CD4-positive, alpha-beta T cell treated with Interleukin-21 for 1 hour (primary cell): ENCODE results near the gene LIAS.
"Not testable (repeated sequence)": the region's sequence is repeated elsewhere in the genome, so short reads cannot be mapped to it uniquely, and the experiment has no call there.

Experiments
- DNase-seq: peaks from one replicate; pipeline ENCODE4 v3.0.0-alpha.2; 2020

LIAS gene

DNA sequence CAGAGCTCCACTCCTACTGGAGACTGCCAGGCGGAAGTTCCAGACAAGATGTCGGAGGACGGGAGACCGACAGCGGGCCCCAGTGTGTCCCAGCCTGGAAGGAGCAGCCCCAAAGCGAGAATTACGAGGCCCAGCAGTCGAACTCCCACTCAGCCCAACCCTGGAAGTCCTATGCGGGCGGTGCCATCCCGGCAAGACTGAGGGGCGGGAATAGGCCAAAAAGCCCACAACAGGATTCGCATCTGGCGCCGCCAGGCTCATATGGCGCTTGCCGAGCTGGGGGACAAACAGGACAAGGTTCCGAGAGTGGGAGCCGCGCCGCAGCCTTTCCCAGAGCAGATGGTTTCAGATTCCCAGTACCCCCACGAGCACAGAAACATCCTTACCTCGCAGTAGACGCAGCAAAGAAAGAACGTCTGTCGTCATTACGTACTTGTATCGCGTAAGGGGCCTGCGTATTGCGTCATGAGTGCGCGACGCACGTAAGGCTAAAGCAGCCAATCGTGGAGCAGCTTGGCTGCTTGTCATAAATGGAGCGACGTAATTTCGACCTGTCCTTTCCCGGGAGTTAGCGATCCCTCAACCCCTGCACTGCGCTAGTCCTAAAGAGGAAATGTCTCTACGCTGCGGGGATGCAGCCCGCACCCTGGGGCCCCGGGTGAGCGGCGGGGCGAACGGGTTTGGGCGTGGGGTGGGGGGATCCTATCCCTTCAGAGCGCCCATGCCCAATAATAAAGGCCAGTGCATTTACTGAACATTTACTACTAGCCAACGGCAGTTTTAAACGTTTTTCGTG, at the start of gene LIAS, which contains the start of gene RPL9:
LIAS (plus strand) TSS at position 552 of the 796 bp plus-strand sequence; CDS start at position 614, 62 bp downstream.
RPL9 (minus strand) TSS at position 418 of the 796 bp plus-strand sequence. CDS start 483 bp downstream, outside the sequence.
- peak; percentile 96 for DNase-seq

DNA sequence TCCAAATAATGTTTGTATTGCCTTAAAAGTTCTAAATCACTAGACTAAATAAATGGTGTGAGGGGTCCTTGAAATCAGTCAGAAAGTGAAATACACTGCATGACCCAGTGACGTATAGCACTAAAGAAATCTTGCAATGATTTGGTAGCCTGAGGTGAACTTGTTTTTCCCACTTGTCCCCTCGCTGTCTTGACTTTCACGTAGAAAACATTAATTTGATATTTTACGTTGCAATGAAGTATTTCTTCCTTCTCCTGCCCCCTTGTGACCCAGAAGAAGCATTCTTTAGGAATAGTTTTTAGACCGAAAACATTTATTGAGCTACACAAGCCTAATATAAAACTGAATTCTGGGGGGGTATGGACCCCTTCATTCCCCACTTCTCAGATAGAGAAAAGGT, 48.4 kb upstream of the LIAS start:
- DNase-seq, result peak; percentile 3

DNA sequence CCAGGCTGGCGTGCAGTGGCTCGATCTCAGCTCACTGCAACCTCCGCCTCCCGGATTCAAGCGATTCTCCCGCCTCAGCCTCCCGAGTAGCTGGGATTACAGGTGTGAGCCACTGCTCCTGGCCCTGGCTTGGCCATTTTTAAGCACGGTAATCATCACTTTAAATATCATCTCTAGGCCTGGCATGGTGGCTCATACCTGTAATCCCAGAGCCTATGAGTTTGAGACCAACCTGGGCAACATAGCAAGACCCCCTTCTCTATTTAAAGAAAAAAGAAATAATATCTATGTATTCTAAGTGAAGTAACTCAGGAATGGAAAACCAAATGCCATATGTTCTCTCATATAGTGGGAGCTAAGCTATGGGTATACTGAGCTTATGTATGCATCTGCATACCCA, 47.3 kb upstream of the LIAS start:
- DNase-seq, result not testable (repeated sequence)

DNA sequence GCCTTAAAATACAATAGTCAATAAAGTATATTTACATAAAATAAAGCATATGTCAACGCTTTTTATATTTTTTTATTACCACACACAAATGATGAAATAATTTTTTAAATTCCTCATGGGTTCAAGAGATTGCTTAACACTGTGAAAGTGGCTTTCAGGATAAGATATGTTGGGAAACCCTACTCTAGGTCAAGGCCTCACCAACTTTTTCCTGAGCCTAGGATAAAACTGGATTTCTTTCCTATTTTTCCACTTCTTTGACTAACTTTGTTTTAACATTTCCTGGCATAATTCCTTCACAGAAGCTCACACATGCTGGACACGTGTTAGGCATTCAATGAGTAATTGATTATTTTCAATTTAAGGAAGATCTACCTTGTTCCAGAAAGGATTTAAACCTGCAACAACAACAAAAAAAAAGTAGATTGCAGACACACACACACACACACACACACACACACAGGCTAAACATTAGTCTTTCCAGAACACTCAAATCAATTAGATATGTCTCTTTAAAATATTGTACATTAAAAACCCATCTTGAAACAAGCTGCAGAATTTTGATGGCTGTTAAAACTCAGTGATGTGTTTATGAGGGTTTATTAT, 43.1 kb upstream of the LIAS start:
- no peak for DNase-seq

DNA sequence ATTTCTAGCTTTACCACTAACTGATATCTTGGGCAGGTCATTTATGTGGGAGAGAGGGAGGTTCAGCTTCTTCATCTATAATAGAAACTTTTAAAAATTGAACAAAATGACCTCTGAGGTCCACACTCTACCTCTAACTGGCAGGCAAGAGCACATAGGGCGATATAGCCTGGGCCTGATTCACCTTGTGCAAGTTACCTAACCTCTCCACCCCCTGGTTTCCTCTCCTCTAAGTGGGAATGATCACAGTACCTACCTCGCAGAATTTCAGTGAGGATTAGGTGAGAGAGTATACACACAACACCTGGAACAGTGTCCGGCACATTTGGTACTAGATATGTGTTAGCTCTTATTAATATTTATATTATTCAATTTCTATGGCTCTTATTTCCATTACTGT, 36.6 kb upstream of the LIAS start:
- no peak for DNase-seq

DNA sequence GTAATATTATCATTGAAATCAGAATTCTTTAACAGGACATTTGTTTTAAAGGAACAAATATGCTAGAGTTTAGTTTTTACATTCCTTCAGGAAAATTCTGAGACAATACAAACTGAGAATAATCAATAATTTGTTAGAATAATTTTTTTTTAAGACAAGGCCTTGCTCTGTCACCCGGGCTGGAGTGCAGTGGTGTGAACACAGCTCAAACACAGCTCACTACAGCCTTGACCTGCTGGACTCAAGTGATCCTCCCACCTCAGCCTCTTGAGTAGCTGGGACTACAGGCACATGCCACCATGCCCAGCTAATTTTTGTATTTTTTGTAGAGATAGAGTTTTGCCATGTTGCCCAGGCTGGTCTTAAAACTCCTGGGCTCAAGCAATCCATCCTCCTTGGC, 33.6 kb upstream of the LIAS start:
- not testable (repeated sequence) for DNase-seq

DNA sequence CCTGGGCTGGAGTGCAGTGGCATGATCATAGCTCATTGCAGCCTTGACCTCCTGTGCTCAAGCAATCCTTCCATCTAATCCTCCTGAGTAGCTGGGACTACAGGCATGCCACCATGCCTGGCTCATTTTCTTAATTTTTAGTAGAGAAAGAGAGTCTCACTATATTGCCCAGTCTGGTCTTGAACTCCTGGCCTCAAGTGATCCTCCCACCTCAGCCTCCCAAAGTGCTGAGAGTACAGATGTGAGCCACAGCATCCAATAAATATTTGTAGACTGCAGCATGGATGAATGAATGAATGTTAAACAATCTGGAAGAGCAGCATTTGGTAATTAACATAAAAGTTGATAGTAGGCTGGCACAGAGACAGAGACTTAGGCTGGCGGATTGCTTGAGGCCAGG, 32.1 kb upstream of the LIAS start:
- DNase-seq, result no peak

DNA sequence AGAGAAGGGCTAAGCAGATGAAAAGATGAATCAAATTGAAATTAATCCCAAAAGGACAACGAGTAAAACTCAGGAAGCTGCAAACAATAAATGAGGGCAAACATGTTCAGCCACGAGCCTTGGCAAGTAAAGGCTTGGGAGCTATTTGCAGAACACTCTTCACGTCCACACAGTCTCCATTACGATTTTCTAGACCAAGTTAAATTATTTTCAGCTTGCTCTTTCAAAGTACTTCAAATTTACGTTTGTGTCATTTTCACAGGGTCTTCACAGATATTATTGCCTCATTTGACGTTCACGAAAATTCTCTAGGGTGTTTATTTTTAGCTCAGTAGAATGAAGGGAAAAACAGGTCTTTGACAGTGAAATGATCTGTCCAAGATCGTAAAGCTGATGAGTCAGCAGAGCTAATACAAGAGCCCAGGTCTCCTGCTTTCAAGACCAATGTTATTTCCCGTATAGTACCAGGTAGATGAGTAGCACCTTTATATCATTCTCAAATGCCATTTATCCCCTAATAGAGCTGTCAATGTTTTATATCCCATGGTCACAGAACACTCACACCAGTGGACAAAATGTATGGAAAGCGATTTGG, 31.2 kb upstream of the LIAS start:
- no peak for DNase-seq

DNA sequence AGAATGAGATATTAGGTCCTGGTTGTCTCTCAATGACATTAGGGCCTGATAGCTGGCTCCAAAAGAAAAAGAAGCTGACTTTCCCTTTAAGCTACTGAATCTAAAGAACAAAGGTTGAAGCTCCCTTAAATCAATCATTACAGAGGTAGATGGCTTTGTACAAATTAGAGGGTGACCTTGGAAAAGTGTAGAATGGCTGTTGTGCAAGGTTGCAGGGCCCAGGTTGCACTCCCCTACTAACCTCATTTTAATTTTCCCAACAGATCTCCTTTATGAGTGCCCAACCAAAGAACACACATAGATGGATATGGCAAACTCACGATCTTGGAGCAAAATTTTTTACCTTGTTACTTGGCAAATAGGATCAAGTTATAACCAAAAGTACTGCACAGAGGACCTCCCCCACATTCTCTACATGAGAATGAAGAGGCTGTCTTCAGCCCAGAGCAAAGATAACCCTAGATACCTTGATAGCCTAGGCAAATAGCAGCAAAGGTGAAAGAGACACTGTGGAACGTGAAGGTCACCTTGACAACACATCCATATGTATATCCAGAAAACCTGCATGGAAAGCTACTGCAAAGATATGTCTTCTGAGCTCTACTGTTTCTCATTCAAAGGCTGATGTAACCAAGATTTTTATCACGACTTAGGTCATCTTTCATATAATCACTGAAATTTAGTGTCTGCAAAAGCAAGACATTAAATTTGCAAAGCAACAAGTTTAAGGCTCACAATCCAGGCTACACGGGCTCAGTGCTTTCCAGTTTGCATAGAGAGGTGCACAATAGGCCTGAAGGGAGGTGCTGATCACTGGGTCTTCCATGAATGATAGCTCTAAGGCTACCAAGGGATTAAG, 29.2 kb upstream of the LIAS start:
- no peak for DNase-seq

DNA sequence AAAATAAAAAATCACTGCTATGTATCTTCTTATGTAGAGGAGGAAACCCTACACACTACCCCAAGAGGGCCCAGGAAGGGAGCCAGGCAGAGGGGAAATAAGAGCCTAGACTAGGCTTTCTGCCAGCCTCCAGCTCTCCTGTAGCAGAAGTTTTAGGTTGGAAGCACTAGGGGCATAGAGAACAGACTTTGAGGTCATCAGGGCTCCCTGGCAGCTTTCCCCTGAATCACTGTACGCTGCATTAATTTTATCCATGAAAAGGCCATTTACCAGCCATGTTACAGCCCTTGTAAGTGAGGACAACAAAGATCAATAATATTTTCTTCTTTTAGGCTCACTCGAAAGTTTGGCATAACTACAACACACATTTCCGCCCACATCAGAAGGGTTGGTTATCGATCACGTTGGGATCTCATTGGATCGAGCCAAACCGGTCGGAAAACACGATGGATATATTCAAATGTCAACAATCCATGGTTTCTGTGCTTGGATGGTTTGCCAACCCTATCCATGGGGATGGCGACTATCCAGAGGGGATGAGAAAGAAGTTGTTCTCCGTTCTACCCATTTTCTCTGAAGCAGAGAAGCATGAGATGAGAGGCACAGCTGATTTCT, 24.9 kb upstream of the LIAS start:
- DNase-seq, result no peak

DNA sequence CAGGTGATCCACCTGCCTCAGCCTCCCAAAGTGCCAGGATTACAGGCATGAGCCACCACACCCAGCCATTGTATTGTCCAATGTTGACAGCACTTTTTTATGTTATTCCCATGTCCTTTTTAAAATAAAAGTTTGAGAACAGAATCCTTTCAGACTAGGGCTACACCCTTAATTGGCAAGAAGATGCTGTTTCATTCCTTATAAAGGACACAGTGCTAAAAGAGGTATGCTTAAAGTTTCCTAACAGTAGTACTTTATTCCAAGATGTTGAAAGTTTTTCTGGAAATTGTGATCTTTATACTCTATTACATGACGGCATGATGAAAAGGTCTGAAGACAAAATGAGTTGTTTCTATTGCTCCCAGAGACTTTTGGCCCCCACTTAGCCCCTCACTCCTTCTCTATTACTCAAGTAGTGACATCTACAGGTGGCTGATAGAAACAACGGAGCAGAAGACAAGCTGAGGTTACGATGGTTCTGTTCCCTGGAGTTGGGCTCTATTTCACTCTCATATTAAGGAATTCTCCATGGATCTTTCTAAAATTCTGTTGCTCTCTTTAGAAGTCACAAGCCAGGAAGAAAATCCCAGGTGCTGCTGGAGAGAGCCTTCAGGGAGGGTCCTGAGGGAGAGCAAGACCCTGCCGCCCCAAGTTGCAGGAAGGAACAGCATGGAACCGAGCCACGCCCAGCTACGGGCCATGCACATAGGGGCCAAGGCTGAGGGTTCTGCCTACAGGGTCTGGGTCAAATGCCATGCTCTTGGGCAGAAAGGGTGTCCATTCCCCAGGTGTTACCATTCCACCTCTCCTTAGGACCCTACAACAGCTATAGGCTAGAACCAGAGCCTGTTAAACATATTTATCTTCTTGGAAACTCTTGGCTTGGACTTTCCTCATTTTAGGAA, 22.9 kb upstream of the LIAS start:
- no peak for DNase-seq

DNA sequence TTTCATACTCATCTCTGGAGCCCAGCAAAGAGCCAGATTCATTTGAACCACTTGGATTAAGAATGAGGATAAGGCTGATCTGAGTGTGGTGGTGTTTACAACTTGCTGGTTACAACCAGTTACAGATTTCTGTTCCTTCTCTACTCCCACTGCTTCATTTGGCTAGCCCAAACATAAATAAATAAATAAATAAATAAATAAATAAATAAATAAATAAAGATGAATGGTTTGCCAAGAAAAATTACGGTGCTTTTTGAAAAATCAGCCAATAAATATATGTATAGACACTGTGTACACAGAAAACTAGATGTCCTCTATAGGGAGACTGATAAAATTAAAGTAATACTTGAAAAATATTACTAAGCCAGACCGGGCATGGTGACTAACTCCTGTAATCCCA, 17.3 kb upstream of the LIAS start:
- DNase-seq, result no peak

DNA sequence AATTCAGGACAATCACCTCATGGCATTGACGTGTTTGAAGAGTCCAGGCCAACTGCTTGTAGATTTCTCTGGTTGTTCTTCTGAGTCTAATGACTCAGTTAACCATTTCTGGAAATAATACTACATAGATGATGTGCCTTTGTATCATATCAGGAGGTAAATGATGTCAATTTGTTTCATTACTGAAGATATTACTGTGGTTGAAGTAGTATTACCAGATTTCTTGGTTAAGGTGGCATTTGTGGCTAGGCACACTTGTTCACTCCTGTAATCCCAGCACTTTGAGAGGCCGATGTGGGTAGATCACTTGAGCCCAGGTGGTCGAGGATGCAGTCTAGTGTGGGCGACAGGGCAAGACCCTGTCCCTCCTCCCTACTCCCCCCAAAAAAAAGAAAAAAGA, 15.9 kb upstream of the LIAS start:
- DNase-seq, result no peak

DNA sequence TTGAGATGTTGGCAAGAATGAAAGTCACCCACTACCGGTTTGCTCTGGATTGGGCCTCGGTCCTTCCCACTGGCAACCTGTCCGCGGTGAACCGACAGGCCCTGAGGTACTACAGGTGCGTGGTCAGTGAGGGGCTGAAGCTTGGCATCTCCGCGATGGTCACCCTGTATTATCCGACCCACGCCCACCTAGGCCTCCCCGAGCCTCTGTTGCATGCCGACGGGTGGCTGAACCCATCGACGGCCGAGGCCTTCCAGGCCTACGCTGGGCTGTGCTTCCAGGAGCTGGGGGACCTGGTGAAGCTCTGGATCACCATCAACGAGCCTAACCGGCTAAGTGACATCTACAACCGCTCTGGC, 12.4 kb upstream of the LIAS start:
- no peak for DNase-seq

DNA sequence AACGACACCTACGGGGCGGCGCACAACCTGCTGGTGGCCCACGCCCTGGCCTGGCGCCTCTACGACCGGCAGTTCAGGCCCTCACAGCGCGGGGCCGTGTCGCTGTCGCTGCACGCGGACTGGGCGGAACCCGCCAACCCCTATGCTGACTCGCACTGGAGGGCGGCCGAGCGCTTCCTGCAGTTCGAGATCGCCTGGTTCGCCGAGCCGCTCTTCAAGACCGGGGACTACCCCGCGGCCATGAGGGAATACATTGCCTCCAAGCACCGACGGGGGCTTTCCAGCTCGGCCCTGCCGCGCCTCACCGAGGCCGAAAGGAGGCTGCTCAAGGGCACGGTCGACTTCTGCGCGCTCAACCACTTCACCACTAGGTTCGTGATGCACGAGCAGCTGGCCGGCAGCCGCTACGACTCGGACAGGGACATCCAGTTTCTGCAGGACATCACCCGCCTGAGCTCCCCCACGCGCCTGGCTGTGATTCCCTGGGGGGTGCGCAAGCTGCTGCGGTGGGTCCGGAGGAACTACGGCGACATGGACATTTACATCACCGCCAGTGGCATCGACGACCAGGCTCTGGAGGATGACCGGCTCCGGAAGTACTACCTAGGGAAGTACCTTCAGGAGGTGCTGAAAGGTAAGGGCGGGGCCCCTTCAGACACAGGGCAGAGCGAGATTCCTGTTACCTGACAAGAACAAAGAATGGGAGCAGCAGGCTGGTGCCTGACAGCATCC, 11.8 kb upstream of the LIAS start:
- DNase-seq, result peak; percentile 59

DNA sequence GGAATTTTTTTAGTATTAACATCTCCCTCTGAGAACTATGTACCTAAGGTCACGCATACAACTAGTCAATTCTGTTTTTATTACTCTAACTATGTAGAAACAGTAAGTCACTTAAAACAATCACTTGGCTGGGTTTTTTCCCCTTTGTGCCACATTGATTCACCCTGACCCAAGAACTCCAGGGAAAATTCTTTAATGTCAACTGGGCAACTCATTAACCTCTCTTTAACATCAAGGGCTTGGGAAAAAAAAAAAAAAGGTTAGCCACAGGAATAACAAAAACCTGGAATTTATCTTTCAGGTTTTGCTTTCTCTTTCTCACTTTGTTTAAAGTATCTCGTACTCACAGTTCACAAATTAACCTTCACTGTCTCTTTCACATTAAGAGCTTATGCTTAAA, 8.2 kb upstream of the LIAS start:
- no peak for DNase-seq

DNA sequence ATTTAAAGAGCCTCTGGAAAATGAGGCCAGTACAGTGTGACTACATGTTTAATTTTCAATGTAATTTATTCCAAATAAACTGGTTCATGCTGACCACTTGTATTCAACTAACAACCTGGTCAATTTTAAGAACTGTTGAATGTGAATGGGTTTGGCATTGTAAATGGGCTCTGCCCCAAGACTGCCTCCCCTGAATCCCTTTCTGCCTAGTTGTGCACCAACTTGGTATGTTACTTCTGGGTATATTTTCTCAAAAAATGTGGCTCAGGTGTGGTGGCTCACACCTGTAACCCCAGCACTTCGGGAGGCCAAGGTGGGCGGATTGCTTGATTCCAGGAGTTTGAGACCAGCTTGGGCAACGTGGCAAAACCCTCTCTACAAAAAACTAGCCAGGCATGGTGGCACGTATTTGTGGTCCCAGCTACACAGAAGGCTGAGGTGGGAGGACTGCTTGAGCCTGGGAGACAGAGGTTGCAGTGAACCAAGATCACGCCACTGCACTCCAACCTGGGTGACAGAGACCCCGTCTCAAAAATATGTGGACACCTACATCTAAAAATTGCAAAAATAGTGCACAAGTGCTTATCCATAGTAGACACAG, 7.3 kb upstream of the LIAS start:
- DNase-seq, result no peak

DNA sequence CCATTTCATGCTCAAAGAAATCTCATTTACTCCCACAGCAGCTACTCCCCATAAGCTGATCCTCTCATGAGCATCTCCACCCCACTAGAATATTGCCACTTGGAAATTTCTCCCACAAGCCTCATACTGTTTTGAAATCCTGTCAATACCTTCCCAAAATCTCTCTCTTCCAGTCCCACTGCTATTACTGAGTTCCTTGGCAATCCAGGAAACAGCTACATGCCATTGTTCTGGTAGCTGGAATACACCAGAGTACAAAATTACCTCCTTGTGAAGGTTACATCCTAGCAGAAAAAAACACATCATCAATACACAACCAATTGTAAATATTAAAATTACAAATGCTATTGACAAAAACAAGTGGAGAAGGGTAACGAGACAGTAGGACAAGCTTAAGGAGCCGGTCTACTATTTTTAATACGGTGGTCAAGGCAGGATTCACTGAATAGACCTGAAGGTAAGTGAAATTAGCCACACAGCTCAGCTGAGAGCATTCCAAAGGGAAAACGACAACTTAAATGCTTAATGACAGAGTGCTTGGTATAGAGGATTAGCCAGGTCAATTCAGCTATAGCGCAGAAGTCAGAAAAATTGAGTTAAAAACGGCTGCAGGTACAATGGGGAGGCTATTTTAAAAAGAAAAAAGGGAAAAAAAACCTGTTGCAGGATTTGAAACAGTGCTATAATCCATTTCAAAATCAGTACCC, 6.5 kb upstream of the LIAS start:
- DNase-seq, result no peak

DNA sequence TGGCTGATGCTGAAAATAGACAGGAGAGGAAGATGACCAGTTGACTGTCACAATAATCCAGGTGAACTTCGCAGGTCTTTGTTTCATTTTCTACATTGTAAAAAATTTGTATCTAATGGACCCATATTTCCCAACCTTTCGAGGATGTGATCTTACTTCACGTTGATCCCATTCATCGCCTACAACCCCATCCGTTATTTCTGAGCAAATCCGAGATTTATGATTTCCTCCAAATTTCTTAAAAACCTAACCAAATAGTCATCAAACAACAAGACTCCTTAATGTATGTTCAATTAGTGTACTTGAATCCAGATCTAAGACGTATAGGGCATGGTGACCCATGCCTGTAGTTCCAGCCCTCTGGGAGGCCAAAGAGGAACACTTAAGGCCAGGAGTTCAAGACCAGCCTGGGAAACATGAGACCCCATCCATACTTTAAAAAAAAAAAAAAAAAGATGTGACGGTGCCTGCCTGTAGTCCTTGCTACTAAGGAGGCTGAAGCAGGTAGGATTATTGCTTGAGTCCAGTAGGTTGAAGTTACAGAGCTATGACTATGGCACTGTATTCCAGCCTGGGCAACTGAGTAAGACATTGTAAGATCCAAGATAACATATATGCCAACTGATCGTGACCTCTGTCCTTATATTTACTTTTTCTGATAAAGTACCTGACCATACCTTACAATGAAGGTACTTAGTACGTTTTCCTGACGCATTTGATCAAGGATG, 5.8 kb upstream of the LIAS start:
- DNase-seq, result no peak
